Cardiac fibroblast (primary cell): Measurements from ENCODE around the gene RIMS1.

ENCODE experiments used
- DNase-seq, 2 donors: peaks; one replicate each; pipeline versions ENCODE4 v3.0.0 to v3.0.0-alpha.2; 2010; ENCODE audit warnings: low read depth in 2 of 2
- H3K4me3 ChIP-seq, 2 donors: replicated peaks in 1 of 2; 1 replicate in 1 of 2; 2 replicates in 1 of 2; pipeline ENCODE4 v1.5.1; 2011; ENCODE audit warnings: low read depth in 2 of 2, low read length in 2 of 2, mild to moderate bottlenecking in 2 of 2, moderate library complexity in 1 of 2
- CTCF ChIP-seq: IDR thresholded peaks from one replicate; pipeline ENCODE4 v1.5.1; 2011; ENCODE audit warnings: low read depth, mild to moderate bottlenecking, low read length, inconsistent platforms

The RIMS1 gene

DNA sequence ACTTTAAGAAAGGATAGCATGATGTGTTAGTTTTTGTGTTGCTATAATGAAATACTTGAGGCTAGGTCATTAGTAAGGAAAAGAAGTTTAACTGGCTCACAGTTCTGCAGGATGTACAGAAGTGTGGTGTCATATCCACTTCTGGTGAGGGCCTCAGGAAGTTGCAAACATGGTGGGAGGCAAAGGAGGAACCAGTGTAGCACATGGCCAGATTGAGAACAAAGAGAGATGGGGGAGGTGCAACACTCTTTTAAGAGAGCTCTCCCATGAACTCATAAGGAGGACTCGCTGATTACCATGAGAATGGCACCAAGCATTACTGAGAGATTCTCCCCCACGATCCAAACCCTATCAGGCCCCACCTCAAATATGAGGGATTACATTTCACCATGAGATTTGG is 265.4 kb downstream of the RIMS1 start:
- TF ChIP-seq CTCF = no peak
- no peak overlapping the region for H3K4me3 ChIP-seq
- no peak for DNase-seq

DNA sequence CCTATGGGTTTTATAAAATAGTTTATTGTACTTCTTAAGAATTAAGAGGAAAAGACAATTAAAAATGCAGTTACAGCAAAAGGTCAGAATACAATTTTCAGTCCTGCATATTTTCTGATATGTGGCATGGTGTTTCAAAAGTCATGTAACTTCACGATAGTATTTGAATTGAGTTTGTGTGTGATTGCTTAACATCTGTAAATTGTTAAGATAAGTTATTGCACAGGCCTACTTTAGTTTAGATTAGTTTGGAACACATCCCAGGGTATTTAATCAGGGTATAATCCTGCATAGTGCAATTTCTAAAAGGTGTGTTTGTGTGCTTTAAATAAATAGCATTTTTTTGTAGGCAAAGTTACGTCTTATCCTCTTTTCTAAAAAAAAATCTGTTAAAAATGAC is 289.6 kb downstream of the RIMS1 start:
- peak in 1 of 2 donors; percentile 14 for DNase-seq
- H3K4me3 ChIP-seq = no peak overlapping the region
- TF ChIP-seq CTCF = no peak

DNA sequence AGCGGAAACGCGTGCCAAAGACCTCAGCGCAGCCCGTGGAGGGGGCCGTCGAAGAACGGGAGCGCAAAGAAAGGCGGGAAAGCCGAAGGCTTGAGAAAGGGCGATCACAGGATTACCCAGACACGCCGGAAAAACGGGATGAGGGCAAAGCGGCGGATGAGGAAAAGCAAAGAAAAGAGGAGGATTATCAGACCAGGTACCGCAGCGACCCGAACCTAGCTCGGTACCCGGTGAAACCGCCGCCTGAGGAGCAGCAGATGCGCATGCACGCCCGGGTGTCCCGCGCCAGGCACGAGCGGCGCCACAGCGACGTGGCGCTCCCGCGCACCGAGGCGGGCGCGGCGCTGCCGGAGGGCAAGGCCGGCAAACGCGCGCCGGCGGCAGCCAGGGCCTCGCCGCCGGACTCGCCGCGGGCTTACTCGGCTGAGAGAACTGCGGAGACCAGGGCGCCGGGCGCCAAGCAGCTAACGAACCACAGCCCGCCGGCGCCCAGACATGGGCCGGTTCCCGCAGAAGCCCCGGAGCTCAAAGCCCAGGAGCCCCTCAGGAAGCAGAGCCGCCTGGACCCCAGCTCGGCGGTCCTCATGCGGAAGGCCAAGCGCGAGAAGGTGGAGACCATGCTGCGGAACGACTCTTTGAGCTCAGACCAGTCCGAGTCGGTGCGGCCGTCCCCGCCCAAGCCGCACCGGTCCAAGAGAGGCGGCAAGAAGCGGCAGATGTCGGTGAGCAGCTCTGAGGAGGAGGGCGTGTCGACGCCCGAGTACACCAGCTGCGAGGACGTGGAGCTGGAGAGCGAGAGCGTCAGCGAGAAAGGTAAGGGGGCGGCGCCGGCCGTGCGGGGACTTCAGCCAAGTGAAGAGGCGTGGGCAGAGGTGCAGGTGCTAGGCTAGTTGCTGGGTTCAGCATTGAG is 296.2 kb downstream of the RIMS1 start:
- TF ChIP-seq CTCF = no peak
- peak; percentile 17 to 31 for DNase-seq
- H3K4me3 ChIP-seq = peak overlapping the region; percentile 48 to 58

DNA sequence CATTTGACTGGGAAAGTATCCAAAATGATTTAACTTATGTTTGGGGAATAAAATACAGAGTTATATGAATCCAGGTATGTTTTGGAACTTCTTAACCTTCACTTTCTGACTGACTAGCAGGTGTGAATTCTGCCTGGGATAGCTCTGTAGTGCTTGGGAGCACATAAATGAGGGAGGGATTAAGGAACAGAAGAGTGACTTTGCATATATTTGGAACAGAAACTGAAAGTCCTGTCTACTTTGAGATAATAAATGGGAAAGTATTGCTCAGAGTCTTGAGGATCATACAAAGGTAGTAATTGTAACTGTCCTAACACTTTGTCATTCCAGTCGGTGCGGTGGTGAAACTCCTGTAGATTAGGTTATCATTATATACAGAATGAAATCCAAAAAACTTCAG is 317.6 kb downstream of the RIMS1 start:
- DNase-seq = no peak
- no peak overlapping the region for H3K4me3 ChIP-seq
- TF ChIP-seq CTCF = no peak

- no peak overlapping the region for H3K4me3 ChIP-seq
- no peak for DNase-seq
- no peak for TF ChIP-seq CTCF
These were observed 319.1 kb downstream of the RIMS1 start for GRCh38 chr6:72205500-72205899.

GRCh38 chr6:72206606-72207005 is 320.3 kb downstream of the RIMS1 start:
- no peak overlapping the region for H3K4me3 ChIP-seq
- no peak for DNase-seq
- no peak for TF ChIP-seq CTCF

DNA sequence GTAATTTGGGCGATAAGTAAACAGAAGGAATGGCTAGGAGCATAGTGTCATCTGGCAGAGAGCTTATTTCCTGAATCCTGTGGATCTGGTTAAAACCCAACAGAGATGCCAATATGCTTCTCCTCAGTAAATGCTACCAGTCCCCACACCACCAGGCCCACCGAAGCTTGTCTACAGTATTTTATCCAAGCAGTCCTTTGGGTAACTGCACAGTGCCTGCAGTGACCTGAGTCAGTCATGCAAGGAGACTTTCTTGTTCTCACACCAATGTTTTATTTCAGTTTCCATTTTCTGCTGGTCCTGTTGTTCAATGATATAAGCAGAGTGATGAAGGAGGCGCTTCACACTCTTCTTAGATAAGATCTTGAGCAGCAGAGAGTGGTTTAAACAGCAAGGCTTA is 326.3 kb downstream of the RIMS1 start:
- H3K4me3 ChIP-seq = no peak overlapping the region
- TF ChIP-seq CTCF = no peak
- no peak for DNase-seq
